Endothelial cell of hepatic sinusoid (primary cell): ENCODE results near the gene TMA7.
"Not testable (repeated sequence)": the region's sequence is repeated elsewhere in the genome, so short reads cannot be mapped to it uniquely, and the experiment has no call there.

ENCODE experiments used
- in situ Hi-C: cut with HindIII; loops from 2 replicates; pipeline ENCODE4 v1.10.0; 2017; ENCODE audit warnings: low sequenced_read_pairs

Gene TMA7

GRCh38 chr3:48433472-48434118 lies 6.5 kb upstream of the TMA7 start:
- in situ Hi-C loops, result loop anchor here (10.0 kb wide), 1 partner anchor 209 kb away; the partner anchor contains the start of gene CAMP

- in situ Hi-C loops, result loop anchor here (10.0 kb wide), 1 partner anchor 210 kb away; the partner anchor contains the start of gene CAMP
Observed at GRCh38 chr3:48434591-48435222, 5.3 kb upstream of the TMA7 start.

DNA sequence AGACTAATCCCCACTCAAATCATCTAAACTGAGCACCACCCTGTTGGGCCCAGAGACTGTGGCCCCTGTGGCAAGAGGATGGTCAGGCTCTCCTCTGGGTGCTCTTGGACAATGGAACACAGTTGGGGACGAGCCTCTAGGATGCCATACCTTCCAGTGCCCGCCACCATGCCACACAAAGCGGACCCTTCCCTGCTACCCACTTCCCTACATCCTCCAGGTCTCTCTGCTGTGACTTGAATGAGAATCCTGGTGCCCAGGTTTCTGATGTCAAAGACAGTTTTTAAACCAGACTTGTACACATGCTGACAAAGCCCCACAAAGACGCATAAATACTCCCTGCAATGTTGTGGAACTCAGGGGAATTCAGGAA lies 4.8 kb upstream of the TMA7 start:
- in situ Hi-C loops, result loop anchor here (10.0 kb wide), 1 partner anchor 210 kb away; the partner anchor contains the start of gene CAMP

DNA sequence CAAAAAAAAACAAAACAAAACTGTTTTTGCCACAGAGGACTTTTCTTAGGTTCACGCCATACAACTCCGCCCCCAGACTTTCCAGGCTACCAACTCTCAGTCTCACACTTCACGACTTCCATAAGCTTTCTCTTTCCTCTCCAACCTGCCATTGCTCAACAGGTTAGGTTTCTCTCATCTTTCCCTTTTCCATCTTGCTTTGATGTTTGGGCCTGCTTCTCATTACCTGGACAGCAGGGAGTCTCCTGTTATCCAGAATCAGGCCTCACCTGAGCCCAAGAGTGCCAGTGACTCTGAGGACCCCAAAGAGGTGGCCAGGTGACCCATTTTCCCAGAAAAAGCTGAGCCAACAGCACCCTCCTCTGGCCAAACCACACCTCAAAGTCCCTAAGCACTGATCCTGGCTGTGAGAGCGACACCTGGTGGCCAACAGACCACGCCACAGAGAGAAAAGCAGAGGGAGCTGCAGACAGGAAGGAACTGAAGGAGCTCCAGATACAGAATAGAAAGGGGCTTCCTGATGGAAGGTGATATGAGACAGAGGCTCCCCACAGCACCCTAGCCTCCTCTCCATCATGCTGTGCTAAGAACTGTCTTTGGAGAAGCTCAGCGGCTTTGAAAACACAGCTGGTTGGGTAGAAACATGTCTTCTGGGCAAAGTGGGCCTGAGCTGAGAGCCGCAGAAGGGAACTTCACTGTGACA lies 4.1 kb upstream of the TMA7 start:
- in situ Hi-C loops, result loop anchor here (10.0 kb wide), 1 partner anchor 211 kb away; the partner anchor contains the start of gene CAMP

DNA sequence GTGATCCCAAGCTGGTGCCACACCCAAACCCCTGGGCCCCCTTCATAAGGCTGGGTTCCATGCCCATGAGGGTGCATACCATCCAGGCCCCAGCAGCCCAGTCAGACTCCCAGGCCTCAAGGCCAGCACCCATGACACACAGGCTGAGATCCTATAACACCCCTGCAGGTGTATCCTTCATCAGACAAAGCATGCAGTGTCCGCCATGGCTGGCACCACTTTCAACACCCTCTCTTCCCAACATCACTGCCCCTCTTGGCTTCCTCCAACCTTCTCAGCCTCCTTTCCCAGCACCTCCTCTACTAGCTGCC lies 3.6 kb upstream of the TMA7 start:
- in situ Hi-C loops, result loop anchor here (10.0 kb wide), 1 partner anchor 212 kb away; the partner anchor contains the start of gene CAMP

DNA sequence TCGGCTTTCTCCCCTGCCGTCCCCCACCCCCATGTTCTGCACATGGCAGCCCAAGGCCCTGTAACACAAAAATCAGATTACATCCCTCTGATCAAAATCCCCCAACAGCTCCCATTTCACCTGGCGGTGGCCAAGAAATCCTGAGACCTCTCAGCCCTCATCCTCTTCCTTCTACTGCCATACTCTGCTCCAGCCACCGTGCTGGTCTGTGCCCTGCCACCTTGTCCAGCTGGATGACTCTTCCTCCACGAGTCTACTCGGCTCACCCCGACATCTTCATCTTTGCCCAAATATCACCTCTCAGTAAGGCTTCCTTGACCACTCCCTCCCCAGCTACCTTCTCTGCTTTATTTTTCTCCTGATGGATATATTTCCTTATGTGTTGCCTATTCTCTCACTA lies 3.2 kb upstream of the TMA7 start:
- in situ Hi-C loops, result loop anchor here (10.0 kb wide), 1 partner anchor 212 kb away; the partner anchor contains the start of gene CAMP

GRCh38 chr3:48437812-48438211 lies 2.2 kb upstream of the TMA7 start:
- in situ Hi-C loops, result loop anchor here (10.0 kb wide), 1 partner anchor 213 kb away; the partner anchor contains the start of gene CAMP

- in situ Hi-C loops, result no loop called here
Observed at GRCh38 chr3:48440590-48440958, 517 bp downstream of the TMA7 start.

GRCh38 chr3:48441940-48442339 lies 1.9 kb downstream of the TMA7 start:
- in situ Hi-C loops, result no loop called here

GRCh38 chr3:48445277-48445882 lies 5.3 kb downstream of the TMA7 start:
- in situ Hi-C loops, result loop anchor here (5.0 kb wide), 1 partner anchor 48 kb away; no protein-coding TSS in a partner anchor

DNA sequence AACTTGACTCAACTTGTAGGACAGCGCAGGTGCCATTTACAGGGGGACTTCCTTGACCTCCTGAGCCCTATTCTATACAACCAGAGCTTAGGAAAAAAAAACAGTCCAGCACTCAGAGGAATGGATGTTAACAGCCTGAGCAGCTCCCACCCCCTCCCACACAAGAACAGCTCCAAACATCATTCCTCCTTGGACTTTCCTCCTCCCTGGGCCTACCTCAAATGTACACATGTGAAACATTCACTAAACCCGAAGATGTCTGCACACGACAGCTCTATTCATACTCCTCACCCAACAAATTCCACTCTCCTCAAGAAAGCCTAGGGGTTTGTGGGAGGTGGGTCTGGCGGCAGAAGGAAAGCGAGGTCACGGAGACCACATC lies 6.0 kb downstream of the TMA7 start:
- in situ Hi-C loops, result loop anchor here (5.0 kb wide), 1 partner anchor 49 kb away; no protein-coding TSS in a partner anchor

- in situ Hi-C loops, result loop anchor here (5.0 kb wide), 1 partner anchor 49 kb away; no protein-coding TSS in a partner anchor
Observed at GRCh38 chr3:48446425-48447193, 6.6 kb downstream of the TMA7 start, which contains the start of gene ATRIP. Gene ATRIP (plus strand): TSS chr3:48446737. CDS start chr3:48446846, 109 bp downstream.

DNA sequence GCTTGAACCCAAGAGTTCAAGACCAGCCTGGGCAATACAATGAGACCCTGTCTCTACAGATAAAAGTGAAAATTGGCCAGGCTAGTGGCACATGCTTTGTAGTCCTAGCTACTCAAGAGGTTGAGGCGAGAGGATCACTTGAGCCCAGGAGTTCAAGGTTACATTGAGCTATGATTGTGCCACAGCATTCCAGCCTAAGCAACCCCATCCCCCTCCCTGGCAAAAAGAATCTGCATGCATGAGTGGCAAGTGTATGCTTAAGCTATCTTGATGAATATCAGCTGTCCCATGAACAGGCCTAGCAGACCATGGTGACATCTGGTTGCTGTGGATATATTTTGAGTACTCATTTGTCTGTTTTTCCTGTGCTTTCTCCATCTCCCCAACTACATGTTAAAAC lies 11.2 kb downstream of the TMA7 start:
- in situ Hi-C loops, result no loop called here

DNA sequence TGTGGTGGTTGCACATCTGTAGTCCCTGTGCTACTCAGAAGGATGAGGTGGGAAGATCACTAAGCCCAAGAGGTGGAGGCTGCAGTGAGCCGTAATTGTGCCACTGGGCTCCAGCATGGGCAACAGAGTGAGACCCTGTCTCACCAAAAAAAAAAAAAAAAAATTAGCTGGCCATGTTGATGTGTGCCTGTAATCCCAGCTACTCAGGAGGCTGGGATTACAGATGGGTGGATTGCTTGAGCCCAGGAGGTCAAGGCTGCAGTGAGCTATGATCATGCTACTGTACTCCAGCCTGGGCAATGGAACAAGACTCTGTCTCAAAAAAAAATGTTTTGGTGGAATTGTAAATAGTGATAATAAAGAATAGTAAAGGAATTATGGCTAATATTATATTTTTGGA lies 16.4 kb downstream of the TMA7 start:
- in situ Hi-C loops, result loop anchor here (5.0 kb wide), 1 partner anchor 66 kb away; no protein-coding TSS in a partner anchor

GRCh38 chr3:48459331-48459730 lies 19.3 kb downstream of the TMA7 start:
- in situ Hi-C loops, result loop anchor here (5.0 kb wide), 1 partner anchor 63 kb away; no protein-coding TSS in a partner anchor

- in situ Hi-C loops, result loop anchor here (5.0 kb wide), 1 partner anchor 62 kb away; no protein-coding TSS in a partner anchor
Observed at GRCh38 chr3:48459773-48460516, 19.9 kb downstream of the TMA7 start.

- in situ Hi-C loops, result no loop called here
Observed at GRCh38 chr3:48460517-48460902, 20.5 kb downstream of the TMA7 start.

DNA sequence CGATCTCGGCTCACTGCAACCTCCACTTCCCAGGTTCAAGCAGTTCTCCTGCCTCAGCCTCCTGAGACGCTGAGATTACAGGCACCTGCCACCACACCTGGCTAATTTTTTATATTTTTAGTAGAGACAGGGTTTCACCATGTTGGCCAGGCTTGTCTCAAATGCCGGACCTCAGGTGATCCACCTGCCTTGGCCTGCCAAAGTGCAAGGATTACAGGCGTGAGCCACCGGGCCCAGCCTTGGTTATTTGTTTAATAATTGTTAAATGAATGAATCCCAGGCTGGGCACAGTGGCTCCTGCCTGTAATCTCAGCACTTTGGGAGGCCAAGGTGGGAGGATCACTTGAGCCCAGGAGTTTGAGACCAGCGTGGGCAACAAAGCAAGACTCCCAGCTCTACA lies 21.7 kb downstream of the TMA7 start:
- in situ Hi-C loops, result not testable (repeated sequence)

DNA sequence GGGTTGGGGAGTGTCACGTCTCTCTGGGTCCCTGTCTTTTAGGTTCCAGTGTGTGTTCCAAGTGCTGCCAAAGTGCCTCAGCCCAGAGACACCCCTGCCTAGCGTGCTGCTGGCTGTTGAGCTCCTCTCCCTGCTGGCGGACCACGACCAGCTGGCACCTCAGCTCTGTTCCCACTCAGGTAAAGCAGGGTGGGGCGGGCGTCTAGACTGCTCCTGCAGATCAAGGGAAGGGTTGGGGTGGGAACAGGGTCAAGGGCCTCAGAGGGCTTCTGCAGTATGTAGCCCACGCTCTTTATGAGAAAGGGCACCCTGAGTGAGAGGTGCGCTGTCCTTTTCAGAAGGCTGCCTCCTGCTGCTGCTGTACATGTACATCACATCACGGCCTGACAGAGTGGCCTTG lies 23.6 kb downstream of the TMA7 start:
- in situ Hi-C loops, result no loop called here
